ENCODE measurements around the gene MTHFD1. TPM values are rescaled to one million over a fixed set of nuclear protein-coding genes. Genes with fewer than 3 reads are reported as not detected.
A peak's percentile ranks its signal among the peaks of the same experiment; 100 is the strongest.

The MTHFD1 gene
- total RNA-seq, 1 experiment from 2014 or later = 109 TPM

DNA sequence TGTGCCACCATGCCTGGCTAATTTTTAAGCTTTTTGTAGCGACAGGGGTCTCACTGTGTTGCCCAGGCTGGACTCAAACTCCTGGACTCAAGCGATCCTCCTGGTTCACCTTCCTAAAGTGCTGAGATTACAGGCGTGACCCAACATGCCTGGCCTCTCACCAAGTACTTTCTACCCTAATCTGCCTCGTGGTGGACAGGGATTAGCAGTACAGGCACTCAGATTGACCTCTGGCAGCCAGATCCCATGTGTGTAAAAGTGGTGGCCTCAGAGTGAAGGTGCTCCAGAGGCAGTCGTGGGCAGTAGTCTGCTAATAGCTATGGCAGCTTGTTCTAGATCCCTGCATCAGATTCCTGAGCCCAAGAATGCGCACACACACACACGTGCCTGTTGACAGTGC lies 30.9 kb downstream of the MTHFD1 start:
- Histone ChIP-seq H3K27ac (no peak overlapping the region), H3K9me3 (replicated peaks) (no peaks in the 10 kb centered on the region), H3K4me1 (no peaks in the 10 kb centered on the region), H3K27me3 (no peaks in the 10 kb centered on the region), H3K36me3 (peaks cover 78% of the 10 kb centered on the region), H3K4me3 (no peak overlapping the region)
- DNase-seq = no peak

DNA sequence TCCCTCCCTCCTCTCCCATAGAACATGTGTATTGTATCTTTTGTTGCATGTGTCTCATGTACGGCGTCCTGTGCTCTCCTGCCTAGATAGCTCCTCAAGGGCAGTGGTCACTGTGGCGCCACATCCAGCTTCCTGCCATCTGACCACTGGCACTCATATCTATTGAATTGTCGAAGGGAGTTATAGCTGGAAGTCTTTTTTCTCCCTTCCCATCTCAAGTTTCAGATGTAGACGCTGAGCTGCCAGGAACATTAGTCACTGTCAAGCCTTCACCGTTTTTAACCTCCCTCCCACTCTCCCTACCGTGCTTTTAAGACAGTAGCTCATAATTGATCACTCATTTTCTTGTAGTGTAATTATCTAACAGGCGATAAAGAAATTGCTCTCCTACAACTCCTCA lies 33.0 kb downstream of the MTHFD1 start:
- Histone ChIP-seq H3K36me3 (peaks cover 70% of the 10 kb centered on the region), H3K4me1 (no peaks in the 10 kb centered on the region), H3K9me3 (replicated peaks) (no peaks in the 10 kb centered on the region), H3K27me3 (no peaks in the 10 kb centered on the region), H3K4me3 (no peak overlapping the region), H3K27ac (no peak overlapping the region)
- no peak for DNase-seq

GRCh38 chr14:64422005-64422404 lies 33.9 kb downstream of the MTHFD1 start:
- no peaks in the 10 kb centered on the region for H3K9me3 ChIP-seq (replicated peaks)
- H3K36me3 ChIP-seq = peaks cover 70% of the 10 kb centered on the region
- H3K4me3 ChIP-seq = no peak overlapping the region
- H3K27me3 ChIP-seq = no peaks in the 10 kb centered on the region
- H3K4me1 ChIP-seq = no peaks in the 10 kb centered on the region
- no peak overlapping the region for H3K27ac ChIP-seq
- no peak for DNase-seq

DNA sequence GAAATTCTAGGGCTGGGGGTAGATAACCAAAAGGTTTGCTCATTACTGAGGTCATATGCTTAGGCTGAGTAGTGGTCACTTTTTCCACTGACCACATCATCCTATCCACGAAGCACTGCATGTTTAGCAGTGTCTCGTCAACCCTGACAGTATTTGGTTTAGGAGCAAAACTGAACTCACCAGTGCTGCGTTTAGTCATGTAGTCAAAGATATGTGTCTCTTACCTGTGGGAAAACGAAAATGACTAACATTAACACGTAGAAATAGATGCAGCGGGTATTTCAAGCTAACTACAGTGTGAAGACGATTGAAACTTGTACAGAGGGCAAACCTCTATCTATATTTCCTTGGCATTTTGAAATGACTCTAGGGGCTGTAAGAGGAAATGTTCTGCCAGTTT lies 34.6 kb downstream of the MTHFD1 start:
- H3K4me3 ChIP-seq = no peak overlapping the region
- H3K27me3 ChIP-seq = no peaks in the 10 kb centered on the region
- H3K36me3 ChIP-seq = peaks cover 70% of the 10 kb centered on the region
- H3K27ac ChIP-seq = no peak overlapping the region
- no peaks in the 10 kb centered on the region for H3K9me3 ChIP-seq (replicated peaks)
- H3K4me1 ChIP-seq = no peaks in the 10 kb centered on the region
- DNase-seq = no peak

DNA sequence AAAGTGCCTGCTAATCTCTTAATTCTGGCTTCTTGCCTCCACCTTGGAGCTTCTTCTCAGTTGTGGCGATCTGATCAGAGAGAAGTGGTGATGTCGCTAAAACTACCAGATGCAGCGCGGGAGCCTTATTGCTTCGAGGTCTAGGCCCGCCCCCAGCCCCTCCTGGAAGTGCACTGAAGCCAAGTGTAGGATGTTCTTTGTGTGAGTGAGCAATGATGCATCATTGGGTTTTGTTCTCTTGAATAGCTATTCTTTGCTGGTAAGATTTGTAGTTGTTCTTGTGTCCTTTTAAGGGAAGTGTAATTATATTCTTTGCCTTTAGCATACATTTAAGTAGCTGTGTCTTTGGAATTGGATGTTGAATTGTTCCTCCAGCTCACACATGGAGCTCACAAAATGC lies 35.8 kb downstream of the MTHFD1 start:
- no peak for DNase-seq
- H3K4me3 ChIP-seq = no peak overlapping the region
- no peak overlapping the region for H3K27ac ChIP-seq
- no peaks in the 10 kb centered on the region for H3K9me3 ChIP-seq (replicated peaks)
- peaks cover 63% of the 10 kb centered on the region for H3K36me3 ChIP-seq
- H3K27me3 ChIP-seq = no peaks in the 10 kb centered on the region
- H3K4me1 ChIP-seq = no peaks in the 10 kb centered on the region

DNA sequence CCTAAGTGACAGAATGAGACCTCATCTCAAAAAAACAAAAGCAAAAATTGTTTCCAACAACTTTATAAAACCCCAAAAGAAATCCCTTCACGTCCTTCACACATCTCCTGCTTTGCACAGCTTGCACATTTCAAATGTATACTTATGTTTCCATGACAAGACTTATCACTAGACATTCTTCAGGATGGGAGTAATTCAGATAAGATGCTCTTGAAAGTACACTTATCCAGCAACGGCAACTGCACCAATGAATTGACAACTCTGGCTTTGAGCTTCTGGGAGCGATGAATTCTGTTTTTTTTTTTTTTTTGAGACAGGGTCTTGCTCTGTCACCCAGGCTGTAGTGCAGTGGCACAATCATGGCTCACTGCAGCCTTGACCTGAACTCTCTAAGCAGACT lies 46.4 kb downstream of the MTHFD1 start:
- H3K9me3 ChIP-seq (replicated peaks) = no peaks in the 10 kb centered on the region
- peaks cover 6% of the 10 kb centered on the region; the same call in 1 of the 2 replicates for H3K4me1 ChIP-seq
- H3K36me3 ChIP-seq = peaks cover 74% of the 10 kb centered on the region
- DNase-seq = no peak
- H3K27ac ChIP-seq = no peak overlapping the region
- no peak overlapping the region for H3K4me3 ChIP-seq
- H3K27me3 ChIP-seq = no peaks in the 10 kb centered on the region

- no peak overlapping the region; the same call in 1 of the 2 replicates for H3K27ac ChIP-seq
Measured at GRCh38 chr14:64438181-64438841, 50.2 kb downstream of the MTHFD1 start.

DNA sequence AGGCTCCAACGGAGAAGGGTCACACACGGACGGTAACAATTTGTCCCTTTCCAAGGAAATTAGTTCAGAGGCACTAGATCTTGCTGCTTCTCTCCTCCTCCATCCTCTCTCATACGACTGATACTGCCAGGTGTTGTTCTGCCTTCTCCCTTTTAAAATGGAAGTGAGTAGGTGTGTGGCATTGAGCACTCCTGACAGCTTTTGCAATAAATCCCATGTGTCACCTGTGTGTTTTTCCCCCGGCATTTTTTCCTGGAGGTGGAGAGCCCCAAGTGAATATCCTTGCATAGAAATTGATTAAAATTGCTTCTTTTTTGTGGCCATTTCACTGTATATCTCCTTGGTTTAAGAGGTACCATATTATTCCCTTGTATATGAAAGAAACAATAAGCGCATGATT lies 51.0 kb downstream of the MTHFD1 start:
- no peak for DNase-seq
- H3K4me3 ChIP-seq = no peak overlapping the region
- no peak overlapping the region for H3K27ac ChIP-seq
- no peaks in the 10 kb centered on the region for H3K9me3 ChIP-seq (replicated peaks)
- no peaks in the 10 kb centered on the region for H3K27me3 ChIP-seq
- peaks cover 72% of the 10 kb centered on the region for H3K36me3 ChIP-seq
- H3K4me1 ChIP-seq = peaks cover 6% of the 10 kb centered on the region; the same call in 1 of the 2 replicates

More at GRCh38 chr14:64438181-64438841, 50.2 kb downstream of the MTHFD1 start:
- DNase-seq = no peak
- H3K36me3 ChIP-seq = peaks cover 70% of the 10 kb centered on the region
- no peak overlapping the region for H3K4me3 ChIP-seq
- H3K27me3 ChIP-seq = no peaks in the 10 kb centered on the region
- no peaks in the 10 kb centered on the region for H3K9me3 ChIP-seq (replicated peaks)
- H3K4me1 ChIP-seq = peaks cover 6% of the 10 kb centered on the region; the same call in 1 of the 2 replicates

DNA sequence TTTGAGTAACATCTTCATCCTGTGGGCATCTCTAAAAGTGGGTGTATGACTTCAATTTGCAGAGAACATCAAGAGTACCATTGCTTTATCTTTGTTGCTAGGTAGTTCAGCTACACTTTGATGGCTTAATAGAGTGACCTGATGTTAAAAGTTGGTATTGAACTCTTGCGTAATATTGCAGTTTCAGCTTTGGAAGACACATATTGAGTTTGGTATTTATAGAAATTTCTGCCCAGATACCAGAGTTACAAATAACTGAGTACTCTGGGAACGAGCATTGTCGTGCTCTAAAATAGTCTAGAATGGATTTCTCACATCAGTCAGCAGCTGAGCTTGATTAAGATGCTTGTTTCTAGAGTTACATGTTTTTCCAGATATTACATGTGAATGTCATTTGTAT lies 52.3 kb downstream of the MTHFD1 start:
- Histone ChIP-seq H3K4me3 (no peak overlapping the region), H3K27ac (no peak overlapping the region), H3K9me3 (replicated peaks) (no peaks in the 10 kb centered on the region), H3K36me3 (peaks cover 70% of the 10 kb centered on the region), H3K27me3 (no peaks in the 10 kb centered on the region), H3K4me1 (peaks cover 16% of the 10 kb centered on the region)
- no peak for DNase-seq

DNA sequence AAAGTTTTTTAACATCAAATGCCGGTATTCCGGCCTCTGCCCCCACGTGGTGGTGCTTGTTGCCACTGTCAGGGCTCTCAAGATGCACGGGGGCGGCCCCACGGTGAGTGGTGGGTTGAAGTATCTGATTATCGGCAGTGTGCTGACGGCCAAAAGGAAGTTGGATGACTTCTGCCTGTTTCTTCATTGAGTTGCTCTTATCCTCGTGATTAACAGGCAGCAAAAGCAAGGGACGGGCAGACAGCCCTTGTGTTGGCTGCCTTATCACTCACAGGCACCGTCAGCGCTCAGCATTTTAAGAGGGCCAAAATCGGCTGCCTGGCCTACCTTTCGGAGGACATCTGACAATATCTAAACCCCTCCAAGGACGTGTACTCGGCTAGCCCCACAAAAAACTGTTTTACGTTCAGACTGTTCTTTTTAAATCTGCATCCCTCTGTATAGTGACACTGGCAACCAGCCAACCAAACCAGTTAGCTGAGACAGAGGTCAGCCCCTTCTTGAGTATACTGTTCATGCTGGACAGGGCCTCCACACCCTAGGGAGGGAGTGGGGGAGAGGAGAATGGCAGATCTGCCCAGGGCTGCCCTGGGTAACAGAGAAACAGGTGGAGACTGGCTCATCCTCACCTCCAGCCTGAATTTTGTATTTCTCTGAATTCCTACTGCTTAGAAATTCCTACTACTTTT lies 54.3 kb downstream of the MTHFD1 start:
- H3K27me3 ChIP-seq = no peaks in the 10 kb centered on the region
- H3K4me1 ChIP-seq = peaks cover 25% of the 10 kb centered on the region
- no peak for DNase-seq
- peaks cover 64% of the 10 kb centered on the region for H3K36me3 ChIP-seq
- H3K27ac ChIP-seq = no peak overlapping the region
- no peak overlapping the region for H3K4me3 ChIP-seq
- no peaks in the 10 kb centered on the region for H3K9me3 ChIP-seq (replicated peaks)

GRCh38 chr14:64444140-64444539 lies 56.0 kb downstream of the MTHFD1 start:
- no peak for DNase-seq
- no peak overlapping the region for H3K4me3 ChIP-seq
- no peaks in the 10 kb centered on the region for H3K9me3 ChIP-seq (replicated peaks)
- no peaks in the 10 kb centered on the region for H3K27me3 ChIP-seq
- peaks cover 63% of the 10 kb centered on the region for H3K36me3 ChIP-seq
- no peak overlapping the region for H3K27ac ChIP-seq
- peaks cover 19% of the 10 kb centered on the region for H3K4me1 ChIP-seq

DNA sequence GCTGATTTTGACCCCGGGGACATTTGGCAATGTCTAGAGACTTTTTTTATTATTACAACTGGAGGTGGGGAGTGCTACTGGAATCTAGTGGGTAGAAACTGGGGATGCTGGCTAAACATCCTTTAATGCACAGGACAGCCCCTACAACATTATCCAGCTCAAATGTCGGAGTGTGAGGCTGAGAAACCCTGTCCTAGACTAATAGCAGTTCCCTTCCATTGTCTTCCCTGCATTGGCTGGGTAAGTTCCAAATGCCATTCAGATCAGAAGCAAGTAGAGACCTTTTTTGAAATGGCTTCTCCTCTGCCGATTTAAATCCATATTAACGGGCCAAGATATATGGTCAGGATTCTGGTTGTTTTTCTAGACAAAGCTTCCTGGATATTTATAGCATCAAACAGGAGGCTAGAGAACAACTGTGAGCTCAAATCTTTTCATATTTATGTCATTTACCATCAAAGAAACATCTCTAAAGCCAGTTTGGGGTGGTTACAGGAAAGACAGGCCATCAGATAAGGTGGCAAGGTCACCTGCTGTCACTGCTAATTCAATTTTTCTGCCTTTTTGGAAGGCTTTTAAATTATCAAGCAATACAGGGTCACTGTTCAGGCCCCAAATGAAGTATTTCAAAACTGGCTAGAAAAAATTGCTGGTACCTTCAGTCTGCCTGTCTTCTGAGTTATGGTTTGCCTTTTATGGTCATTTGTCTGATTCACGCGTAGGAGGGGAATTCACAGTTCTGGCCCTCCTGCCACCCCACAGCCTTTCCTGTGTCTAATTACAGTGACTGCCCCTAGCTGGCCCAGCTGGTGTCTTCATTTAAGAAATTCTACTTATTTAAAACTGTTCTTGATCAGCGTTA lies 57.1 kb downstream of the MTHFD1 start:
- Histone ChIP-seq H3K4me3 (no peak overlapping the region), H3K4me1 (peaks cover 19% of the 10 kb centered on the region), H3K9me3 (replicated peaks) (no peaks in the 10 kb centered on the region), H3K27me3 (no peaks in the 10 kb centered on the region), H3K36me3 (peaks cover 63% of the 10 kb centered on the region), H3K27ac (peak overlapping the region; percentile 62)
- peak; percentile 43 to 65 for DNase-seq

DNA sequence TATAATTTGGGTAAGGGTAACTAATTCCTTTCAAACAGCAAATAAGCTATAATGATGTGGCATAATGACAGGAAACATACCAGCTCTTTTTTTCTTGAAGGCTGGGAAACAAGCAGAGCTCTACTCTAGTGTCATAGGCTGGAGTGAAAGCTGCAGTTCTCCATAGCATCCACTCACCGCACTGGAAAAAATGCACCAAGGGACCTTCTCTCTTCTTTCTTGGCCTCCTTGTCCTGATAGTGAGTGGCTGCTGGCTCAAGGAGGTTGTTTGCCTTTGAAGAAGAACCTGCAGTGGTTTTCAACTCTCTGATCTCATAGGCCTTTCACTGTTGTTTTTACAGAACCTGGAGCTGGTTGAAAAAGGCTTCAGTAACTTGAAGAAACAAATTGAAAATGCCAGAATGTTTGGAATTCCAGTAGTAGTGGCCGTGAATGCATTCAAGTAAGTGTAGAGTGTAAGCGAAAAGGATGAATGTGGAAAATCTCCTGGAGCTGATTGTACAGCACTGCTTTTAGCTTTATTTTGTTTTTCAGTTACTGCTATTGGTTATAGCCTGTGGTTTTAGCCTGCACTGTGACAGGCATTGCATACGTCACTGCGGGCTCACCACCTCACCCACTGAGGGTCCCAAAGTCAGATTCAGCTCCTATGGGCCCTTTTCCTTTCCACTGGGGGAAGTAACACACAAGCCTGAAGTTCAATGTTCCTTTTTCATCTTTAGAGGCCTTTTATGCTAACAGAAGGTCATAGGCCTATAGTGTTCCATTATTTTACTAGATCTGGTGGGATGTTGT lies 59.9 kb downstream of the MTHFD1 start:
- H3K27ac ChIP-seq = no peak overlapping the region
- peaks cover 19% of the 10 kb centered on the region for H3K4me1 ChIP-seq
- DNase-seq = no peak
- H3K27me3 ChIP-seq = no peaks in the 10 kb centered on the region
- H3K36me3 ChIP-seq = peaks cover 59% of the 10 kb centered on the region
- no peak overlapping the region for H3K4me3 ChIP-seq
- no peaks in the 10 kb centered on the region for H3K9me3 ChIP-seq (replicated peaks)

- DNase-seq = no peak
- Histone ChIP-seq H3K27me3 (no peaks in the 10 kb centered on the region), H3K36me3 (peaks cover 65% of the 10 kb centered on the region), H3K9me3 (replicated peaks) (no peaks in the 10 kb centered on the region), H3K27ac (no peak overlapping the region), H3K4me3 (no peak overlapping the region), H3K4me1 (peaks cover 11% of the 10 kb centered on the region)
Measured at GRCh38 chr14:64450255-64450654, 62.1 kb downstream of the MTHFD1 start.
